ENCODE measurements around the gene RPUSD4.

GRCh38 chr11:126214441-126214840, 3.0 kb upstream of the RPUSD4 start:
- TF ChIP-seq POLR2AphosphoS5 (IDR thresholded peaks at IDR 0.05): no peak
- TF ChIP-seq CTCF (IDR thresholded peaks at IDR 0.05): no peak
